Stimulated activated CD4-positive, alpha-beta T cell treated with anti-CD3 and anti-CD28 coated beads, Interleukin-12 subunit alpha, Interleukin-12 subunit beta, amount 100 ng/mL, for 24 hours (primary cell): Measurements from ENCODE around the gene DAB2IP.
A peak's percentile ranks its signal among the peaks of the same experiment; 100 is the strongest.

Source experiments
- DNase-seq, 2 experiments: peaks; one replicate each; pipeline ENCODE4 v3.0.0-alpha.2; 2020; ENCODE audit warnings: low read depth in 2 of 2

The DAB2IP gene

DNA sequence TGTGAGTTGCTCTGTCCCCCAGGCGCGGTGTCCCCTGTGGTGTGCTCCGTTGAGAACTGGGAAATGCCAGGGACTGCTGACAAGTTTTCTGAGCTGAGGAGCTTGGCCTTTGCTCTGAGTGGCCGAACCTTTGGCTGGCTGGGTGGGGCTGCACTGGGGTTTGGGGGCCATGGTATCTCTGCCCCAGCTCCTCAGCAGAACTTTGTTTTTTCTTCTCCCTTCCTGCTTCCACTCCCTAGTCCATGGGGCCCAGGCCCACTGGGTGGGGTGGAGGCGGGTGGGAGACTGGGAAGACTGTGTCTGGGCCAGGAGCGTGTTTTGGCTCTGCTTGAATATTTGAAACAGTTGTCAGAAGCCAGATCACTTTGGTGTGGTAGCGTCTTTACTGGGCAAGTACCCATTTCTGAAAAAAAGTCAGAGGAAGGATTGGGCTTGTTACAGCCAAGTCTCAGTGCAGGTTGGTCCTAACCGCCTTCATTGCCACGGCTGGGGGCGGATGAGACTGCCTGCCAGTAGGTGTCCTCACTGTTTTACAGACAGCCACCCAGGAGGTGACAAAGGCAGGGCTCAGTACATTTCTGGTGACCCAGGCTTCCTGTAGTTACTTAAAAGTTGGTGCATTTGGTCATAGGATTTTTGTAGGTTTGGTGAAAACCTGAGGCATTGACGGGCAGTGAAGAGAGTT is 92.7 kb downstream of the DAB2IP start:
- peak in 1 of 2 experiments; percentile 11 for DNase-seq

DNA sequence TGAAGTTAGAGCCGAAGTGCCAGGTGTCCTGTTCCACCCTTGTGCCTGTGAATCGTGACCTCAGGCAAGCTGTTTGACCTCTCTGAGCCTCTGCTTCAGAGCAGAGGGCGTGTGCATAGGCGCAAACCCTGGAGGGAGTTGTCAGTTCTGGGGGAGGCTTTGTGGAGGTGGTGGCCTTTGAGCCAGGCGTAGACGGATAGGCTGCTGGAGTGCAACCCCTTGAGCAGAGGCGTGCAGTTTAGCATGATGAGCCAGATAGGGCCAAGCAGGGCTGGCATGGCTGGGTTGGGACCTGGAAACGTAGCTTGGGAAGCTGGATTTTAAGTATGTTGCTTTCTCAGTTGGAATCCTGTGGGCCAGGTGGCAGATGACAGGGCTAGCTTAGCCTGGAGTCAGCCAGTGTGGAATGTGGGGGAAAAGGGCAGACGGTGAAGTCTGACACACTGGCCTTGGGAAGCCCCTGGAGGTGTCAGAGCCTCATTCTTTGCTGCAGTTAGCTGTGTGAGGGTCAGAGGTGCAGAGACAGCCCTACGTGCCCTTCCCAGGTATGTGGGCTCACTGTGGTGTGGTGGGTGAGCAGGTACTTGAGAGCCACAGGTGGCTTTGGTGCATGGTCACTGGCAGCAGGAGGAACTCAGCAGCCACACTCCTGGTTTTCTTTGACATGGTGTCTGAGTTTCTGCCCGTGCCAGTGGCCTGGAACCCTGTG is 93.4 kb downstream of the DAB2IP start:
- DNase-seq, result no peak

DNA sequence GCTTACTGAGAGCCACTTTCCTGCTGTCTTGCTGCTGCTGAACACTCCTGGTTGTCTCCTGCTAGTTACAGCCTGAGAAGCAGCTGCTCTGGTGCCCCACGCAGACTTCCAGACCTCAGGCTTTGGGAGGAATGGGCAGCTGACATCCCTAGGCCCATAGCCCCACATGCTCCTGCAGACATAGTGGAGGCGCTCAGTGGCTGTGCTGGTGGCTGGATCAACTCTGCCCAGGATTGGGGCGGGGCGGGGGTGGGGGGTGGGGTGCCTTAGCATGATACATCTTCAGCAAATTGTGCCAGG is 93.9 kb downstream of the DAB2IP start:
- no peak for DNase-seq

DNA sequence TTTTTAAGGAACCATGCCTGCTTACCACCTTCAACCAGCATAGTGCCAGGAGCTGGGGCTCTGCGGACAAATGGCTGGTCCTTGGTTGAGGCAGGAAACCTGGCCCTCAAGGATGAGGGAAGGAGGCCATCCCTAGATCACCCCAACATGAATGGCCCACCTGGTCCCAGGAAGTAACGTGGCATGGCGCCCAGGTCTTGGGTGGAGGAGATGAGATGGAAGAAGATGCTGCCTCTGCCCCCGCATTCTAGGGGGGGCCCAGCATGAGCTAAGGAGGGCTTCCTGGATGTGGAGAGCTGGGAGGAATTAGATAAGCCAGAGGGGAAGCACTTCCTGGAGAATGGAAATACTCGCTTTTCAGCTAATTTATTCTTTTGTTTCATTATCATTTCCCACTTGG is 95.0 kb downstream of the DAB2IP start:
- no peak for DNase-seq

DNA sequence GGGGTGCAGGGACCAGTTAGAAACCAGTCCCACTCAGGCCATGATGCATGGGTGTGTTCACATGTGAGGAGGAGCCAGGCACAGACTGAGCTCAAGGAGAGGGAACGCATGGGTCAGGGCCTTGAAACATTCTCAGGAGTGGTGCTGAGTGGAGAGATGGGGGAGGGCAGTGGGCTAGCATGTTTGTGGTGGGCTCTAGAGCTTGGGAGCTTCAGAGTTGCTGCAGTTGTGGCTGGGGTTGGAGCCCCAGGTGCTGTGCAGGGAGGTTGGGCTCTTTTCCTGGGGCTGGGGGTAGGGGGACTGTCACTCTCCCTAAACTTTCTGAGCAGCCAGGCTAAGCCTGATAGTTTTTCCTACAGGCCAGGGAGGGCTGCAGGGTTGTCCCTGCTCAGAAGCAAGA is 95.4 kb downstream of the DAB2IP start:
- DNase-seq, result no peak

DNA sequence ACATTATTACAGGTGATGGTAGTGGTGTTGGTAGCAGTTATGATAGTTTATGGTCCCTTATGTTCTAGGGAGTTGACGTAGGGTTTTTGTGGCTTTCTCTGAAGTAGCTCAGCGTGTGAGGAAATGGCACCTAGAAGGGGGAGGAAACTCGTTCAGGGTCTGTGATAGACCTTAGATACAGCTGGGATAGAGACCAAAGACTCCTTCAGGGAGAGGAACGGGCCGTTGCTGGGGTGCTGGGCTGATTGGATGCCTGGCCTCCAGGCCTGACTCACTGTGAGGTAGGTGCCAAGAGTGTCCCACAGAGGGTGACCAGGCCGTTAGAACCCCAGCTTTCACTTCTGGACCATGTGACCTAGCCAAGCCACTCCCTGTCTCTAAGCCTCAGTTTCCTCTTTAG is 96.6 kb downstream of the DAB2IP start:
- DNase-seq, result no peak

DNA sequence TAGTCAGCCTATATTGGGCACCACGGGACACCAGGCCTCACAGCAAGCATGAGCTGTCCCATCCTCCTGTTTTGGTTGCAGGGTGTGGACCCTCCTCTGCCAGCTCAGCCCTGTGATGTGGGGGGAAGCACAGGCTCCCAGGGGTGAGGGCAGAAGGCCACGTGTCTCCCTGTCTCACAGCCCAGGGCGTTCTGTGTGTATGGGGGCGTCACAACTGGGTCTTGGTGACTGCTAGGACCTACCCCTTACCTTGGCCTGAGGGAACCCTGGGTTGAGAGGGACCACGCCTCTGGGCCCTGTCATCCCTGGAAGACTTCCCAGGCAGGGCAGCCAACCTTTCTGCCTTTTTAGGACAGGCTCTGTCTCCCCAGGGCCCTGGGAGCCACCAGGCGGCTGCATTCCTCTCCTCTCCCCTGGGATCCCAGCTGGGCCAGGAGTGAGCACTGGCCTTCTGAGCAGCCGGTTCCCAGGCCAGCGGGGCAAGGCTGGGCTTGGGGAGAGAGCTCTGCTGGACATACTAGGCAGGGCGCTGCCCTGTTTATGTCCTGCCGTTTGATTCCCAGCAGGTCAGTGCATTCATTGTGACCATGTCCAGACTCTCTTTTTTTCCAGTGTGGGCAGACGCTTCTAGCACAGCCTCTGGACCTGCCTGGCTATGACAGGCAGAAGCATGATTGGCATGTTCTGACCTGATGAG is 97.4 kb downstream of the DAB2IP start:
- no peak for DNase-seq

DNA sequence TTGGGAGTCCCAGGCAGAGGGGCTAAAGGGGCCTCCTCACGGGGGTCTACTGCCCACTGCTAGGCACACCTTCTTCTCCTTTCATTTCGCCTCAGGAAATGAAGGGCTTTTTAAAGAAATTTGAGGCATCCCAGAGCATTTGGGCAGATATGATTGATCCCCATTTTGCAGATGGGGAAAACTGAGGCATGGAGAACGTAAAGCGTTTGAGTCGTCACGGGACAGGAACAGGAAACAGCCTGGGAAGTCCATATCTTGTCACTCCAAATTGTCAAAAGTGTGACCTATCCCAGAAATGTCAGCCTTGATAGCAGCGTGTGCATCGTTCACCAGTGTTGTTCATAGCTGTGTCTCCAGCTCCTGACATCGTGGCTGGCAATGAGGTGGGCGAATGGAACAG is 98.2 kb downstream of the DAB2IP start:
- no peak for DNase-seq

DNA sequence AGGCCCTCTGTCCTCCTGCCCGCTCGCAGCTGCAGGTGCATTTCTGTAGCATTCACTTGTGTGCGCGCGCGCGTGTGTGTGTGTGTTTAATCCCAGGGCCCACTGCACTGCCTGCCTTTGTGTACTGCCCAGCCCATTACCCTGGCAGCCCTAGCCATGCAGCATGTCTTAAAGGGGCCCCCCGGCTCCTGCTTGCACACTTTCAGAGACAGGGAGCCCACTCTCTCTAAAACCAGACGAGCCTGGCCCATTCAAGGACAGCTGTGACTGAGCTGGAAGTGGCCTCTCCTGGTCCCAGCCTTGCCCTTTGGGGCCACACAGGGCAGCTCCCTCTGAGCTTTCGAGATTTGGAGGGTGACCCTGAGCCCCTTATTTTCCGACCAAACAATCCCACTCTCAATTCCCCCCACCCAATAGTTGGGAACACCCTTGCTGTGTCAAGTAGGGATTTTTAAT is 98.9 kb downstream of the DAB2IP start:
- no peak for DNase-seq

DNA sequence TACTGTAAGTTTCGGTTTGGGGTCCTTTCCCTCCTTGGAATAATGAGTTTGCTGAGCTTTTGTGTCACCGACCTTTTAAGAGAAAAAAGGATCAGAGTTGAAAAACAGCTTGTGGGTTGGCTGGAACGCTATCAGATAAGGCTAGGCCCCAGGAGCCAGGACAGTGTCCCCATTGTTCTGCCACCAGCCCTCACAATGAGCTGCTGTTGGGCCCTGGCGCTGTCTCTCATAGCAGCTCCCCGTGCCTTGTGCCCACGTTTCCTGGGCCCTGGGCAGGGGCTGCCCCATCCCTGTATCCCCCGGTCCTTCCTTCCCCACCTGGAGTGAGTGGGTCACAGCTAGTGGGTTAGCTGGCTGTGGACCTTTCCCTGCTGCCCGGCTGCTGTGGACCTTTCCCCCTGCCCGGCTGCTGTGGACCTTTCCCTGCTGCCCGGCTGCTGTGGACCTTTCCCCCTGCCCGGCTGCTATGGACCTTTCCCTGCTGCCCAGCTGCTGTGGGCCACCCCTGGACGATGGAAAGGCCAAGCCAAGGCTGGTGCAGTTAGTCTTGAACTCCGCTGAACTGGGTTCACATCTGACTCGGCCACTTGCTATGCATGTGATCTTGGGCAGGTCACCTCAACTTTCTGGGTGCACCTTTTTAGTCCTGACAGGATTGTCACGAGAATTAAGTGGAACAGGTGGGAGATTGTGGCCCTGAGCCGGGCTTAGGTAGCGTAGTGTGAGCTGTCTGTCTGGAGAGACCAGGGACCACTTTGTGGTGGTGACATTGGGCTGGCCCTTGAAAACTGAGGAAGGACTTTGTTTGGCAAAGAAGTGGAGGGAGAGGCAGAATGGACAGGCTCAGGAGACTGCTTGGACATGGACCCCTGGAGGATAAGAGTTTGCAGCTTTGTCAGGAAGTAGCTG is 99.5 kb downstream of the DAB2IP start:
- DNase-seq, result no peak

DNA sequence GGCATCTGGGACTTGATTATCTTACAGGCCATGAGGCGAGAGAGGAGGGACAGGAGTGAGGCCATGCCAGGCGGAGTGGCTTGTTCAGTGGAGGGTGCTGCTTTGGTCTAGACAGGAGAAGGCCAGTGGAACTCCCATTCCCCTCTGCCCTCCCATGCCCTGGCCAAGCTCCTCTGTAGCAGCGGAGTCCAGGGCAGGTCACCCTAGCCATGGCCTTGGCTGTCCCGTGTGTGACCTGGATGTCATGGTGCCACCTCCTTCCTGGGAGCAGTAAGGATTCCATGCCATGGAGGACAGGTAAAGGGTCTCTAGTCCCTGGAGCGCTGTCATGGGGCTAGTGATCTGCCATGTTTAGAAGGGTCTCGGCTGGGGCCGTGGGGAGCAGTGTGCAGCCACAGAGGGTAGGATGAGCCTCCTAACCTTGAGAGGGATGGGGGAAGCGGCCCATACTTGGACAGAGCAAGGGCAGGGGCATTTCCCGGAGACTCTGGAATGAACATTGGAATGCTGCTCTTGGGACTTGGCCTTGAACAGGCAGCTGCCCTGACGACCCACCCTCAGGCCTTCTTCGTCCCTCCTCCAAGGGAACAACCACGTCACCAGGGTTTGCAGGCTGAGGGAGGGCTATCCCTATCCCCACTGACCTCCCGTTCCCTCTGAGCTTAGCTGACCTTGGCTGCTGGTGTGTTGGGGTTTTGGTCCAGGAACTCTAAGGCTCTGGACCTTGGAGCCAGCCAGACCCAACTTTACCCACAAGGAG is 100.4 kb downstream of the DAB2IP start:
- DNase-seq, result no peak

DNA sequence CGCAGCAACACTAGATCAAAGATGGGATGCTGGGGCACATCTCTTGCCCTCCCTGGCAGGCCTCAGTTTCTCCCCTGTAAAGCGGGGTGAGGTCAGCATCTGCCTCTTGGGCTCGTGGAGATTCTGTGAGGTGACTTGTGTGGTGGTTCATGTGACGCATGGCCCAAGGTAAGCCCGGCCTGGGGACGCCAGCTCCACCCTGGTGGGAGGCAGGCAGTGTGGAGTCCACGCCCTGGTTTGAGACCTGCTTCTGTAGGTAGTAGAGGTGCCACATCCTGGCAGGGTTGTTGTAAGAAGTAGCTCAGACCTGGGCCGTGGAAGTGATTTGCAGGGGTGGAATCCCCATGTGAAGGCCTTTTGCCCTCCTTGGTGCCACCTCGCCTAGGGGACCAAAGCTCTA is 101.5 kb downstream of the DAB2IP start:
- no peak for DNase-seq

DNA sequence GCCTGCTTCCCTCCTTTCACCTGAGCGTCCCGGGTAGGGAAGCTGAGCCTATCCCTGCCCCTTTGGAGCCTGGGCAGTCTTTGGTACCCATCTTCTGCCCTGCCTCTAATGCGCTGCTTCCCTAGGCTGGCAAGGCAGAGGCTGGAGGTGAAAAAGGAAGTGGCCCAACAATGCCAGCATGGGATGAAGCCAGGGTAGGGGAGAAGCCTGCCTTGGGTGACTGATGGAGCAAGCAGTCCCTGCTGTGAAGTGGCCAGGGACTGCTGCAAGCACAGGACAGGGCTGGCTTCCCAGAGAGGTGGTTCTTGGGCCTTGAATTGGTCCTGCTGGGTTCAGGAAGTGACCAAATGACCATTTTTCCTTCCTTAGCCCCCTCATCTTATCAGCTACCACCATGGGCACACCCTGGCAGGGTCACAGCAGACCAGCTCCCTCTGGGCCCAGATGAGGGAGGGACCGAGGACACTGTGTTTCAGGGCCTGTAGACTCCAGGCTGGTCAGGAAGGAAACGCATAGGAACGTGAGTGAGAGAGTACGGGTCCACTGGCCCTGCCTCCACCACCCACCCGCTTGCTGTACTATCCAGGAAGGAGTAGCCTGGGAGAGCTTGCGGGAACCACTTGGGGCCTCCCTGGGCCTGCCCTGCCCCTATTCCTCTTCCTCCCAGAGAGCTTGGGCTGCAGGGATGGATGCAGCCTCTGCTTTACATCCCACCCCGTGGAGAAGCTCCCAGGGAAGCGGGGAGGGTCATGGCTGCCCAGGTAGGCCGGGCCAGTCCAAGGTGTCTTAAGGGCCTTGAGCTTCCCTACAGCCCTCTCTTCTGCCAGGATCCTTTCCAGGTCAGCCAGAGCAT is 102.6 kb downstream of the DAB2IP start:
- no peak for DNase-seq

DNA sequence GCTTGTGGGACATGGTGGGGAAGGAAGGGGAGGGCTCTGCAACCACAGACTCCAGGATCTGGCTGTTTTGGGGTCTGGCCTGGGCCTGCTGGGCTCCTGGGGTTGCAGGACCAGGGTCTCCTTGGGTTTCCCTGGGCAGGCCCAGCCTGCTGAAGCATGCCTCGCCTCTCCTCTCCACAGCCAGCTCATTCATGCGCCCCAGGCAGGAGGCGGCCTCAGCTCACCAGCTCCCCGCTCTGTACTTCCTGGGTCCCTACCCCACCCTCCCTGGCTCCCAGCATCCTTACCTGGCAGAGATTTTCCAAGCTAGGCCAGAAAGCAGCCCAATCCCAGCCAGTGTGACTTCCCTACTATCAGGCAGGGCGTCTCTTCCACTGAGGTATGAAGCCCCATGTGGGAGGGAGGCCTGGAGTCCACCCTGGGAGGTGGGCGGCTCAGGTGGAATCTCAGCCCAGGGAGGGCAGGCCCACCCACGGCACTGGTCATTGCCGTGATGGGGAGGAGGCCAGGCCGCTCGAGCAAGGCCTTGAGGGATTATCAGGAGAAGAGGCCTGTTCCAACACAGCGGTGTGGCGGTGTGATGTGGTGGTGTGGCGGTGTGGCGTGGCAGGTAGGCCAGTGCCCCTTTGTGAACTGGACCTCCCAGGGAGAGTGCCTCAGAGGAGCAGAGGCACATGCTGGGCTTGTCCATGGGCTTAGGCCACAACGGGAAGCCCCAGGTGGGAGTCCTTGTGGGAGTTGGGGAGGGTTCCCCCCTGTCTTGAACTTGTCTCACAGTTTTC is 103.4 kb downstream of the DAB2IP start:
- DNase-seq, result no peak

DNA sequence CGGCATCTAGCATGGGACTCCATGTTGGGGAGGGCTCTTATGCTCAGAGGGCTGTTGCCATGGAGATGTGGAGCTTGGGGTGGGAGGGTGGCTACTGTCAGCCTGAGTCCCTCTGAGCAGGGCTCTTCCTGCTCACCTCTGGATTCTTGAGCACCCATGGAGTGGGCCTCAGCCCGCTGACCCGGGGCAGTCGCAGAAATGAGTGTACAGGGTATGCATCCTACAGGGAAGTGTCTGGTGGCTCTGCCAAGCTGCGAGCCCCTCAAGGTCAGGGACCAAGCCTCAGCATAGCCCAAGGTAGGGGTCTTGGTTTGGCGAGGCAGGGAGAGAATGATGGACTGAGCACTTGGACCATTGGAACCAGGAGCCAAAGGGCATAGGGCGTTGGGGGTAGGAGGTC is 104.1 kb downstream of the DAB2IP start:
- no peak for DNase-seq

DNA sequence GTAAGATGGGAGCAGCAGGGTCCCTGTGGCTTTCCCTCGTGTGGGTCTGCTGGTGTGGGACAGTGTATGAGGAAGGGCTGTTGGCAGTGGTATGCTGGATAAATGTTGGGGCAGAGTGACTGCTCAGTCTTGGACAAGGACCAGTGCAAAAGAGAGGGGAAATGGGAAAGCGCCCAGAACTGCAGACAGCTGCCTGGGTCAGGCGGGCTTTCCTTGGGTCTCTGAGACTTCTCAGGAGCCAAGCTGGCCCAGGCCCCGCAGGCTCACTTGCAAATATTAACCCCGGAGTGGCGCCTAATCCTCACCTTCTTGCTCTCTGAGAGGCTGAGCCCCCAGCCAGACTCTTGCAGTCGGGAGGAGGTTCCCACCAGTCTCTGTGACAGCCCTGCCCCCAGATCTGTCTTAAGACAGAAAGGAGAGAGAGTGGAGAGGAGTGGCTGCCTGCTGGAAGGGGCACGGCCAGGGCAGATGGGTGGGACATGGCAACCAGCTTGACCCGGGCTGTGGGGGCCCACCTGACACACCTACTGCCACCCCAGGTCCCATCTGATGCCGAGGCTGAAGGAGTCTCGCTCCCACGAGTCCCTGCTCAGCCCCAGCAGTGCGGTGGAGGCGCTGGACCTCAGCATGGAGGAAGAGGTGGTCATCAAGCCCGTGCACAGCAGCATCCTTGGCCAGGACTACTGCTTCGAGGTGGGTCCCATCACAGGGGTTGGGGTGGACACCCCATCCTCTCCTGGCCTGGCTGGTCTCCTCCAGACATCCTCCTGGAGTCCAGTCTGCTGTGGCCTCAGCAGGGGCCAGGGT is 105.2 kb downstream of the DAB2IP start:
- no peak for DNase-seq

DNA sequence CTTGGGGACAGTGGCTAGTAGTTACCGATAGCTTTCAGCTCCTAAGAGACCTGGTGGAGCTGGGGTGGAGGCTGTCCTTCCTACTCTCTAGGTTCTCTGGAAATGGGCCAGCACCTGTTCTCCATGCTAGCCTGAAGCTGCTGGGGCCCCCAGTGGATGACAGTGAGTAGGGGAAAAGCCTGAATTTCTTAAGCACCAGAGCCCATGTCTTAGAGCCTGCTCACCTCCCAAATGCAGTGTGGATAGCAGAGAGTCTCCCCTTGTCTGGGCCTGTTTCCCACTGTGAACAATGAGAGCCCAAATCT is 105.8 kb downstream of the DAB2IP start:
- no peak for DNase-seq

DNA sequence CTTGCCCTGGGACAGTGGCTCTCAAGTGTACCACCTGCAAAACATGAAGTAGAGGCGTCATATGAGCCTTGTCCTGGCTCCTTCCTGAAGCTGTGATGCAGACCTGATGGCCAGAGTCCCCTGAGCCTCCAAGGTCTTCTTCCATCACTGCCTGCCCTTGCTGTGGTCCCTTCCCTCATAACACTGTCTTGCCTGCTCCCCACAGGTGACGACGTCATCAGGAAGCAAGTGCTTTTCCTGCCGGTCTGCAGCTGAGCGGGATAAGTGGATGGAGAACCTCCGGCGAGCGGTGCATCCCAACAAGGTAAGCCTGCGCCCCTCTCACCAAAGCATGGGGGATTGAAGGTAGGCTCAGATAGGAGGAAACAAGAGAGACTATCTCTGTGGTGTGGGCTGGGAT is 107.3 kb downstream of the DAB2IP start:
- no peak for DNase-seq

DNA sequence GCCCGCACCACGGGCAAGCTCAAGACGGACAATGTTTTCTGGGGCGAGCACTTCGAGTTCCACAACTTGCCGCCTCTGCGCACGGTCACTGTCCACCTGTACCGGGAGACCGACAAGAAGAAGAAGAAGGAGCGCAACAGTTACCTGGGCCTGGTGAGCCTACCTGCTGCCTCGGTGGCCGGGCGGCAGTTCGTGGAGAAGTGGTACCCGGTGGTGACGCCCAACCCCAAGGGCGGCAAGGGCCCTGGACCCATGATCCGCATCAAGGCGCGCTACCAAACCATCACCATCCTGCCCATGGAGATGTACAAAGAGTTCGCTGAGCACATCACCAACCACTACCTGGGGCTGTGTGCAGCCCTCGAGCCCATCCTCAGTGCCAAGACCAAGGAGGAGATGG is 108.6 kb downstream of the DAB2IP start:
- no peak for DNase-seq
